ENCODE measurements around the gene SLC9A9. TPM values are rescaled to one million over a fixed set of nuclear protein-coding genes. Genes with fewer than 3 reads are reported as not detected.

Gene SLC9A9
- total and polyA plus RNA-seq, 9 of the 15 experiments (the other 6 are each of a cell fraction or from before 2014, with no cell fraction given) = 0.03 to 0.13 TPM; not detected in 7

- TF ChIP-seq SRSF3 (IDR thresholded peaks at IDR 0.05; ENCODE audit: insufficient read depth, low read length) = no peak
- TF ChIP-seq ZNF324 (CRISPR knock-in tag; IDR thresholded peaks at IDR 0.05) = no peak
- TF ChIP-seq EP300 (IDR thresholded peaks at IDR 0.05; ENCODE audit: low read length) = peak; percentile 65; the same call in 1 of the 2 replicates
- TF ChIP-seq RFX7 (CRISPR knock-in tag; IDR thresholded peaks at IDR 0.05) = no peak
- TF ChIP-seq MYC (IDR thresholded peaks at IDR 0.05; ENCODE audit: low read depth, low read length) = no peak
- TF ChIP-seq MYC (CRISPR knock-in tag; IDR thresholded peaks at IDR 0.05; ENCODE audit: borderline replicate concordance, low read depth) = no peak
- TF ChIP-seq ZMIZ1 (IDR thresholded peaks at IDR 0.05; ENCODE audit: low read depth in 2 of 2, low read length in 2 of 2) = 0 out of 4 replicates have a peak, but pooled peaks of 1 of the 2 experiments have one; percentile 32
- peak; percentile 99 for TF ChIP-seq ZBTB40 (IDR thresholded peaks at IDR 0.05)
- peak; percentile 98 for TF ChIP-seq ZBTB40 (CRISPR knock-in tag; IDR thresholded peaks at IDR 0.05)
- TF ChIP-seq HDAC2 (IDR thresholded peaks at IDR 0.05) = peak; percentile 67
- no peak for TF ChIP-seq DIDO1 (tag; IDR thresholded peaks at IDR 0.05; ENCODE audit: low read depth)
- TF ChIP-seq FOXK2 (conservative IDR thresholded peaks at IDR 0.05 in 1 of 2, IDR thresholded peaks at IDR 0.05 in 1 of 2; ENCODE audit: low read depth in 2 of 2) = peak; percentile 69 to 76
- TF ChIP-seq BCOR (IDR thresholded peaks at IDR 0.05) = peak; percentile 45; the same call in 1 of the 2 replicates
- peak; percentile 98 for TF ChIP-seq ZNF384 (IDR thresholded peaks at IDR 0.05; ENCODE audit: low read depth, low read length)
- TF ChIP-seq PHB2 (IDR thresholded peaks at IDR 0.05; ENCODE audit: low read depth) = 0 out of 2 replicates have a peak, but pooled peaks have one; percentile 40
These were observed 257.6 kb downstream of the SLC9A9 start (continued) for GRCh38 chr3:143590660-143591059.
